ENCODE data around the gene BSN.

The BSN gene

GRCh38 chr3:49648354-49649019 lies 94.2 kb downstream of the BSN start:
- DNase-seq, result no peak
- no peak overlapping the region for H3K4me3 ChIP-seq (ENCODE audit: low read depth, low read length)
- TF ChIP-seq CTCF (IDR thresholded peaks at IDR 0.05; ENCODE audit: low read depth, low read length), result no peak

GRCh38 chr3:49649576-49649975 lies 95.3 kb downstream of the BSN start:
- H3K4me3 ChIP-seq (ENCODE audit: low read depth, low read length), result no peak overlapping the region
- no peak for TF ChIP-seq CTCF (IDR thresholded peaks at IDR 0.05; ENCODE audit: low read depth, low read length)
- H3K9me3 ChIP-seq (ENCODE audit: severe bottlenecking), result no peaks in the 10 kb centered on the region
- no peak overlapping the region for H3K27ac ChIP-seq
- no peaks in the 10 kb centered on the region for H3K27me3 ChIP-seq (ENCODE audit: insufficient read depth, low read depth, severe bottlenecking)
- DNase-seq, result no peak
- peaks cover 49% of the 10 kb centered on the region for H3K36me3 ChIP-seq

More at GRCh38 chr3:49648354-49649019, 94.2 kb downstream of the BSN start:
- Histone ChIP-seq H3K9me3 (ENCODE audit: severe bottlenecking) (no peaks in the 10 kb centered on the region), H3K36me3 (peaks cover 47% of the 10 kb centered on the region), H3K27me3 (ENCODE audit: insufficient read depth, low read depth, severe bottlenecking) (no peaks in the 10 kb centered on the region), H3K27ac (no peak overlapping the region)

GRCh38 chr3:49650177-49650576 lies 95.9 kb downstream of the BSN start:
- H3K27ac ChIP-seq, result no peak overlapping the region
- TF ChIP-seq CTCF (IDR thresholded peaks at IDR 0.05; ENCODE audit: low read depth, low read length), result no peak
- DNase-seq, result no peak
- H3K27me3 ChIP-seq (ENCODE audit: insufficient read depth, low read depth, severe bottlenecking), result no peaks in the 10 kb centered on the region
- H3K36me3 ChIP-seq, result peaks cover 46% of the 10 kb centered on the region
- H3K9me3 ChIP-seq (ENCODE audit: severe bottlenecking), result no peaks in the 10 kb centered on the region
- H3K4me3 ChIP-seq (ENCODE audit: low read depth, low read length), result no peak overlapping the region

GRCh38 chr3:49650637-49651036 lies 96.4 kb downstream of the BSN start:
- no peak for TF ChIP-seq CTCF (IDR thresholded peaks at IDR 0.05; ENCODE audit: low read depth, low read length)
- H3K27me3 ChIP-seq (ENCODE audit: insufficient read depth, low read depth, severe bottlenecking), result no peaks in the 10 kb centered on the region
- no peak for DNase-seq
- H3K36me3 ChIP-seq, result peaks cover 46% of the 10 kb centered on the region
- no peak overlapping the region for H3K4me3 ChIP-seq (ENCODE audit: low read depth, low read length)
- H3K9me3 ChIP-seq (ENCODE audit: severe bottlenecking), result no peaks in the 10 kb centered on the region
- H3K27ac ChIP-seq, result no peak overlapping the region

- H3K36me3 ChIP-seq, result peaks cover 56% of the 10 kb centered on the region
- no peak overlapping the region for H3K4me3 ChIP-seq (ENCODE audit: low read depth, low read length)
- TF ChIP-seq CTCF (IDR thresholded peaks at IDR 0.05; ENCODE audit: low read depth, low read length), result no peak
- no peaks in the 10 kb centered on the region for H3K9me3 ChIP-seq (ENCODE audit: severe bottlenecking)
- no peak overlapping the region for H3K27ac ChIP-seq
- H3K27me3 ChIP-seq (ENCODE audit: insufficient read depth, low read depth, severe bottlenecking), result no peaks in the 10 kb centered on the region
- no peak for DNase-seq
These were observed 98.1 kb downstream of the BSN start for GRCh38 chr3:49652218-49652902.
